ENCODE data around the gene ADGRA1.

ADGRA1 gene

GRCh38 chr10:133113146-133113830, 25.6 kb downstream of the ADGRA1 start:
- no peak for DNase-seq (ENCODE audit: low read depth in 2 of 2)

GRCh38 chr10:133113847-133114246, 26.1 kb downstream of the ADGRA1 start:
- DNase-seq (ENCODE audit: low read depth in 2 of 2): no peak

GRCh38 chr10:133114251-133114650, 26.5 kb downstream of the ADGRA1 start:
- DNase-seq (ENCODE audit: low read depth in 2 of 2): no peak

DNA sequence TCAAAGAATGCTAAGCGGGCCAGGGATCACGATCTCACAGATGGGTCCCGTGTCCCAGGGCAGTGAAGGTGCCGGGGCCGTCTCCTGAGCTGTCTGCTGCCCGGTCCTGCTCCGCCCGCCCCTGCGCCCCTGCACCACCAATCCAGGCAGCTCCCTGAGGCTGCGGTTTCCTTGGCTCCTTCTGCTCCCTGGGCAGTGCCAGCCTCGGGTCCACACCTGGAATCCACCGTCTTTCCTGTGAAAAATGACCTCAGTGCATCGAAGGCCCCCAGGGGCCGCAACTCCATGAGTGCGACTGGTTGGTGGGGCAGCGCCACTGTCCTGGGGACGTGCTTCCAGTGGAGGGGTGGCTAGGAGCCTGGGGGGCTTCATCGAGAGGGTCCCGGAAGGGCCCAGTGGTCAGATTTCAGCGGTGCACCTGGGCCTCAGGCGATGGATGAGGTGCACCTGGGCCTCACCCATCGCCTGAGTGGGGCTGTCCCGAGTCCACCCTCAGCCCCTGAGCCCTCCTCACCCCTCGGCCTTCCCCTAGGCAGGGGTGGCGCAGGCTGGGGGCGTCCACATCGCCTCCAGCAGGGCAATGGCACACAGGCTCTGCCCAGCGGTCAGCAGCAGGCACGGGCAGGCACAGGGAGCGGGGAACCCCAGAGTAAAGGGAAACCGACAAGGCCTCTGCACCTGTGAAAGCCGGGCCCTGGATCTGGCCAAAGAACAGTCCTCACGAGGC, 27.2 kb downstream of the ADGRA1 start:
- DNase-seq (ENCODE audit: low read depth in 2 of 2): no peak

GRCh38 chr10:133115453-133115842, 27.7 kb downstream of the ADGRA1 start:
- no peak for DNase-seq (ENCODE audit: low read depth in 2 of 2)

GRCh38 chr10:133115976-133116375, 28.3 kb downstream of the ADGRA1 start:
- no peak for DNase-seq (ENCODE audit: low read depth in 2 of 2)

GRCh38 chr10:133116455-133116854, 28.7 kb downstream of the ADGRA1 start:
- no peak for DNase-seq (ENCODE audit: low read depth in 2 of 2)

- DNase-seq (ENCODE audit: low read depth in 2 of 2): no peak
Measured at GRCh38 chr10:133117036-133117687, 29.4 kb downstream of the ADGRA1 start.

- no peak for DNase-seq (ENCODE audit: low read depth in 2 of 2)
Measured at GRCh38 chr10:133117688-133118071, 30.0 kb downstream of the ADGRA1 start.

GRCh38 chr10:133121479-133121878, 33.8 kb downstream of the ADGRA1 start:
- no peak for DNase-seq (ENCODE audit: low read depth in 2 of 2)

- DNase-seq (ENCODE audit: low read depth in 2 of 2): no peak
Measured at GRCh38 chr10:133122171-133122935, 34.6 kb downstream of the ADGRA1 start.

GRCh38 chr10:133123050-133123745, 35.5 kb downstream of the ADGRA1 start:
- no peak for DNase-seq (ENCODE audit: low read depth in 2 of 2)

DNA sequence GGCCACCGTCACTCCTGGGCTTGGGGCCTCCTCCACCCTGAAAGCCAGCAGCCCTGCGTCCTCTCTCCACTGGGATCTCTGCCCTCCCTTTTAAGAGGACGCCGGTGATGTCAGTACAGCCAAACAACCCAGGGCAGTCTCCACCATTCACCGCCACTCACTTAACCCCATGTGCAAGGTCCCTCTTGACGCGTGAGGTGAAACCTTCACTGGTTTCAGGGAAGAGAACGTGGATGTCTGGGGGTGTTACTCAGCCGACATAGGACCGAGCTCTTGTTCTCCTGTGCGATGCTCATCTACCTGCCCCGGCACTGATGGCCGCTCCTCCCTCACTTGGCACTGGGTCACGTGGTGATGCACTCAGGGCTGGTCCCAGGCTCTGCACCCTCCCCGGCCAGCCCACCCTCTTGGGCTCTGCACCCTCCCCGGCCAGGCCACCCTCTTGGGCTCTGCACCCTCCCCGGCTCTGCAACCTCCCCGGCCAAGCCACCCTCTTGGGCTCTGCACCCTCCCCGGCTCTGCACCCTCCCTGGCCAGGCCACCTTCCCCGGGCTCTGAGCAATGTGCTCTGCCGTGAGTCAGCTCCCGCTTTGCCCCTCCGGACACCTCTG, 36.1 kb downstream of the ADGRA1 start:
- DNase-seq (ENCODE audit: low read depth in 2 of 2): no peak

DNA sequence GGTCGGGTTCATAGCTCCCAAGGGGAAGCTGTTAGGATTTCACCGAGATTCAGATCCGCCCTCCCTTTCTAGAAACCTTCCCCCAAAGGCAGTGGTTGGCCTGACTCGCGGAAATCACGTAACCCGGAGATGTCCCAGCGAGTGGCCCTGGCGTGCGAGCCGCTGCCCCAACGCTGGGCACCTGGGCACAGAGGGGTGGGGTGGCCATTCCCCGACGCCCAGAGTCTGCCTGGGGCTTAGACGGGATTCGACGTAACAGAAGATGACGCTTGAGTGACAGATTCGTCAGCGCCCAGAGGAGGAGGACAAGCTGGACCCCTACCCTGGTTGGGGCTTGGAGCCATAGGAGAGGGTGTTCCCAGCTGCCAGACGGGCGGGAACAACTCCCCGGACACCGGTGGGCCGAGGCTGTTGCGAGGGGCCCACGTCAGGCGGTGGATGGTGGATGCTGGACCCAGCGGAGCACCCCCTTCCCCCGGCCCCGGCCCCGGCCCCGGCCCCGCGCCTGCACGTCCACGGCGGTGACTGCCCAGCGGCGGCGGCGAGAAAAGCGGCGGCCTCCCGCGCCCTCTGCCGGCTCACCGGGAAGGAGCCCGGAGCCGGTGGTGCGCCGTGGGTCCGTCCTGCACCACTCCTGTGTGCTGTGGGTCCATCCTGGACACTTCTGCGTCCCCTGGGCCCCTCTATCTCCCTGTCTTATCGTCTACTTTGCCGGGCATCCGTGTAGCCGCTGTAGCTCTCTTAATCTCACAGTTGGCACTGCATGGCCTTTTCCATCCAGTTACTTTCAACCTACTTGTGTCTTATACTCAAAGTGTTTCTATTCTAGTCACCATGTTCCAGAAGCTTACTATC, 36.9 kb downstream of the ADGRA1 start:
- DNase-seq (ENCODE audit: low read depth in 2 of 2): no peak

- no peak for DNase-seq (ENCODE audit: low read depth in 2 of 2)
Measured at GRCh38 chr10:133125901-133126300, 38.2 kb downstream of the ADGRA1 start.

DNA sequence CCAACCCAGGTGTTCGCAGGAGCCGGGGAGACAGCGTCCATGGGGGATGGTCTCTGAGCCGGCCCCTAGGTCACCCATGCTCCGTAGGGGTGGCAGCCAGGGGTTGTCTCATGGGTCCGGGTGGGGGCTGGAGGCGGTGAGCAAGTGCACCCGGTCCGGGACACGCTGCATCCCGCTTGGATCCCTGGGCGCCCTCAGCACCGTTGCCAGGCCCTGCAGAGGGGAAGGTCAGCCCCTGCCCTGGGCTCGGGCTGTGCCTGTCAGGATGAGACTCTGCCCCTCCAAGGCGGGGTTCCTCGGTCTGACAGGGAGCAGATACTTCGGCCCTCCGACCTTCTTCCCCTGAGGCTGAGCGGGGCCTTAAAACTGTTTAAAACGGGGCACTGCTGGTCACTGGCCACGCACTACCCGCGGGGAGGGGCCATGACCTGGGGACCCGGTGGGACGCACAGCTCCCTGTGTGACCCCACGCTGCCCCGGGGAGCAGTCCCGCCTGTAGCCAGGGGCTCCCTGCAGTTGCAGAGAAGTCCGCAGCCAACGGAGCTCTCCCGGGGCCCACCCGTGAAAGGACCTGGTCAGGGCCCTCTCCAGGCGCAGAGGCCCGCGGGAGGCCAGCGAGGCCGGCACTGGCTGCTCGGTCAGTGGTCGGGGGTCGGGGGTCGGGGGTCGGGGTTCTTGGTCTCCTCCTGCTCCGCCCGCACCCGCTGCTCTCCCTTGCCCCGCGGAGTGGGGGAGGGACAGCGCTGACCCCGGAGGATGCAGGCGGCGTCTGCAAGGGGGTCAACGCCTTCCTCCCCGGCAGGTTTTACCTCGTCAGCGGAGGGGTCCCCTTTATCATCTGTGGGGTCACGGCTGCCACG, 38.9 kb downstream of the ADGRA1 start:
- DNase-seq (ENCODE audit: low read depth in 2 of 2): no peak

- no peak for DNase-seq (ENCODE audit: low read depth in 2 of 2)
Measured at GRCh38 chr10:133127291-133128125, 39.8 kb downstream of the ADGRA1 start.
